Endodermal cell (in vitro differentiated cells): ENCODE data around the gene SPAG5. TPM values are rescaled to one million over a fixed set of nuclear protein-coding genes. Genes with fewer than 3 reads are reported as not detected.
A peak's percentile ranks its signal among the peaks of the same experiment; 100 is the strongest.

Source experiments
- DNase-seq: peaks from one replicate; pipeline ENCODE4 v3.0.0-alpha.2; 2017
- H3K27ac ChIP-seq: 2 replicates; pipeline ENCODE4 v1.5.1; 2013; ENCODE audit warnings: mild to moderate bottlenecking, low read depth, low read length, moderate library complexity
- H3K27me3 ChIP-seq: 2 replicates; pipeline ENCODE4 v1.6.1; 2013; ENCODE audit warnings: mild to moderate bottlenecking, low read length, moderate library complexity; ENCODE audit not compliant: insufficient read depth, control insufficient read depth, poor library complexity, severe bottlenecking
- H3K36me3 ChIP-seq: 2 replicates; pipeline ENCODE4 v1.7.0; 2013; ENCODE audit warnings: mild to moderate bottlenecking, low read length, moderate library complexity; ENCODE audit not compliant: control insufficient read depth, insufficient read depth
- H3K4me1 ChIP-seq: one replicate; pipeline ENCODE4 v1.7.0; 2013; ENCODE audit warnings: low read length; ENCODE audit not compliant: control insufficient read depth, insufficient read depth
- H3K4me3 ChIP-seq: 2 replicates; pipeline ENCODE4 v1.5.1; 2013; ENCODE audit warnings: mild to moderate bottlenecking, low read length, moderate library complexity
- H3K9ac ChIP-seq: 2 replicates; pipeline ENCODE4 v1.6.1; 2013; ENCODE audit warnings: mild to moderate bottlenecking, low read length, moderate library complexity; ENCODE audit not compliant: poor library complexity, severe bottlenecking; ENCODE audit errors: extremely low read depth
- H3K9me3 ChIP-seq: 2 replicates; pipeline ENCODE4 v1.6.1; 2013; ENCODE audit warnings: mild to moderate bottlenecking, low read length, moderate library complexity; ENCODE audit not compliant: control insufficient read depth
- H3K27ac Mint-ChIP-seq: 2 replicates; pipeline ENCODE4 v1.8.0; 2020; ENCODE audit warnings: mixed read lengths
- H3K27me3 Mint-ChIP-seq: 2 replicates; pipeline ENCODE4 v1.8.0; 2021; ENCODE audit warnings: mild to moderate bottlenecking, mixed read lengths; ENCODE audit not compliant: insufficient read depth
- H3K36me3 Mint-ChIP-seq: 2 replicates; pipeline ENCODE4 v1.8.0; 2020; ENCODE audit warnings: low read depth, mixed read lengths
- H3K4me1 Mint-ChIP-seq: 2 replicates; pipeline ENCODE4 v1.8.0; 2020; ENCODE audit warnings: mixed read lengths
- H3K4me3 Mint-ChIP-seq: 2 replicates; pipeline ENCODE4 v1.8.0; 2020; ENCODE audit warnings: mild to moderate bottlenecking, moderate library complexity, mixed read lengths
- H3K9me3 Mint-ChIP-seq: 2 replicates; pipeline ENCODE4 v1.8.0; 2020; ENCODE audit warnings: mild to moderate bottlenecking, mixed read lengths
- WGBS, 2 experiments: methylation state at CpG; one replicate each; pipeline versions ENCODE4 v1.1.5 to v1.1.7; 2013; ENCODE audit warnings: missing lambda C conversion rate in 2 of 2, mixed read lengths in 1 of 2; ENCODE audit not compliant: insufficient coverage in 1 of 2, insufficient read length in 1 of 2; 5-methylcytosine and 5-hydroxymethylcytosine counted together
- total RNA-seq, 2 donors: library from RNA; stranded (reverse); fragmentation: NEBNext Ultra II Directional in 1 of 2; extraction: Animal tissue kit (Norgen Biotek cat#: 25700) in 1 of 2; gene quantifications; 2 replicates in 1 of 2; 3 replicates in 1 of 2; pipeline ENCODE4 v1.2.1, GENCODE V29; 2021
- TF ChIP-seq, protein P1 (sequence below): fragments of 200-600 bp; sonication (generic); conservative IDR thresholded peaks from 2 replicates; pipeline ENCODE4 v1.5.0; 2021; ENCODE audit warnings: antibody characterized with exemption, mild to moderate bottlenecking

The SPAG5 gene
- total RNA-seq, 2 donors from 2014 or later, result 84.8 to 132 TPM

DNA sequence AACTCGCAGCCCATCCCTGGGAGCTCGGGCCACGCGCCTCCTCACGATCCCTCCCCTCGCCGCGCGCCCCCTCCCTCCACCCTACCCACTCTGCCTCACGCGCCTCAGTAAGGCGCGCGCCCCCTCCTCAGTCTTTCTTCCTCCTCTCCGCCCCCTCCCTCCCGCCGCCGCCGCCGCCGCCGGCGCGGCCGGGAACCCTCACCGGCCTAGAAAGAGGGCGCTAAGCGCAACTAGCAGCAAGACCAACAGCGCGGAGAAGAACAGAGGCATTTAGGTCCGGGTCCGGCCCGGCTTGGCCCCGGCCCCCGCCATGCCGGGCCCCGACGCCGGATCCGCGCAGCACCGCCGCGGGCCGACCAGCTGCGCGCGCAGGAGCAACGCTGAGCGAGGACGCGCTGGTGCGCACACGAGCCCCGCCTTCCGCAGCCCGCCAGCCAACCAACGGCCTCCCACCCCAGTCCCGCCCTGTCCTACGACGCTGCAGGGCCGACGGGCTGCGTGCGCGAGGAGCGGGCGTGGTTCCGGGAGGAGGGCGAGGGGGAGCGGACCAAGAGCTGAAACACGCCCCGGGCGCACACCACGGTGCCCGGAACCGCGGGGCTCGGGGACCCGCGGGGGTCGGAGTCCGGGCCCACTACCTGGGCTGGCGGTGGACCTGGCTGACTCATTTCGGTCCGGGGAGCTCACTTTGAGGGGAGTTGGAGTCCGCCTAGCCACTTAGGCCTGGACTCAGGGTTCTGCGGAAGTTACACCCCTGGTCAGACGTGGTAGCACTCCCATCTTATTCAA, 46.2 kb upstream of the SPAG5 start, which contains the start of gene BLTP2:
Gene BLTP2 (minus strand): TSS at position 372 of the 789 bp plus-strand sequence. CDS start 102 bp downstream, at position 270.
- H3K4me3 ChIP-seq, result peak within 1 kb of the TSS; percentile 89
- peaks cover 4% of the 10 kb centered on the region for H3K4me1 ChIP-seq
- H3K4me3 Mint-ChIP-seq, result peak within 1 kb of the TSS; percentile 81
- peaks cover 23% of the 10 kb centered on the region for H3K4me1 Mint-ChIP-seq
- H3K27ac Mint-ChIP-seq, result peak within 1 kb of the TSS; percentile 79
- peaks cover 41% of the 10 kb centered on the region for H3K36me3 Mint-ChIP-seq
- TF ChIP-seq, protein P1, sequence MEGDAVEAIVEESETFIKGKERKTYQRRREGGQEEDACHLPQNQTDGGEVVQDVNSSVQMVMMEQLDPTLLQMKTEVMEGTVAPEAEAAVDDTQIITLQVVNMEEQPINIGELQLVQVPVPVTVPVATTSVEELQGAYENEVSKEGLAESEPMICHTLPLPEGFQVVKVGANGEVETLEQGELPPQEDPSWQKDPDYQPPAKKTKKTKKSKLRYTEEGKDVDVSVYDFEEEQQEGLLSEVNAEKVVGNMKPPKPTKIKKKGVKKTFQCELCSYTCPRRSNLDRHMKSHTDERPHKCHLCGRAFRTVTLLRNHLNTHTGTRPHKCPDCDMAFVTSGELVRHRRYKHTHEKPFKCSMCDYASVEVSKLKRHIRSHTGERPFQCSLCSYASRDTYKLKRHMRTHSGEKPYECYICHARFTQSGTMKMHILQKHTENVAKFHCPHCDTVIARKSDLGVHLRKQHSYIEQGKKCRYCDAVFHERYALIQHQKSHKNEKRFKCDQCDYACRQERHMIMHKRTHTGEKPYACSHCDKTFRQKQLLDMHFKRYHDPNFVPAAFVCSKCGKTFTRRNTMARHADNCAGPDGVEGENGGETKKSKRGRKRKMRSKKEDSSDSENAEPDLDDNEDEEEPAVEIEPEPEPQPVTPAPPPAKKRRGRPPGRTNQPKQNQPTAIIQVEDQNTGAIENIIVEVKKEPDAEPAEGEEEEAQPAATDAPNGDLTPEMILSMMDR, result no peak
- WGBS, 2 experiments, result 1 to 2% methylated on average over 24 to 88 of the region's 89 CpGs
- H3K9ac ChIP-seq, result peak within 1 kb of the TSS; percentile 57
- H3K9me3 Mint-ChIP-seq, result no peaks in the 10 kb centered on the region
- H3K27me3 ChIP-seq, result no peaks in the 10 kb centered on the region
- H3K27ac ChIP-seq, result peak within 1 kb of the TSS; percentile 45
- peaks cover 48% of the 10 kb centered on the region for H3K36me3 ChIP-seq
- no peaks in the 10 kb centered on the region for H3K9me3 ChIP-seq
- DNase-seq, result peak; percentile 99
- no peaks in the 10 kb centered on the region for H3K27me3 Mint-ChIP-seq

DNA sequence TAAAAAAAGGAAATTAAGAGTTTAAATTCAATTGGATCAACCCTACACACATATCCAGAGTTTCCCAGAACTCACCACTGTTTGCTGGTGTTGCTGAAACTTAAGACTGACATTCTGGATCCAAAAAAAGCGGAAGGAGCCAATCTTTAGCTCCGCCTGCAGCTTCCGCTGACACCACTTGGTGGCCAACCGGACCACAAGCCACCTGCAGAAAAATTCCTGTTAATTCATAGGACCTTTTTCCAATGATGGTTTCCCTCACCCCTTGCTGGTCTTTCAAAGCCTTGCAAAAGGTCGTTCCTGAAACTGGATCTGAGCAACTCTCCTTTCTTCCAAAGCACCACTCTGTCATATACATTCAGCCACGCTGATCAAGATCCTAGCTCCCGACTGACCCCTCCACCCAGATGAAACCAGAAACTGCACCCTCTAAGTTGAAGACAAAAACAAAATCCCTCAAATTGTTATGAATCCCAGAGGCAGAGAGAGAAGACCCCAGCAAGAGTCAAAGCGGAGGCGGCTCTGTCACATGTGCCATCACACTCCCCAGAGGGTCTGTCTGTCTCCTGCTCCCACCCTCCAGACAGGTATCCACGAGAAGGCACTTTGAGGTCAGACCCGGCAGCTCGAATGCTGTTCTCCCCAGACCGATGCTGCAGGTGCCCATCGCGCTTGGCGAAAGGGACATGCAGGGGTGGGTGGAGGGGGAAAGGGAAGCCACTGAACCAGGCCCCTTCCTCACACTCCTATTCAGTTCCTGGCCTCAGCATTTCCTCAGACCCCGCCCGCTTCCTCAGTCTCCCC, 45.4 kb upstream of the SPAG5 start:
- H3K27ac ChIP-seq, result peak overlapping the region; percentile 45
- H3K4me3 ChIP-seq, result peak overlapping the region; percentile 89
- H3K9me3 ChIP-seq, result no peaks in the 10 kb centered on the region
- Mint-ChIP-seq H3K4me1 (peaks cover 23% of the 10 kb centered on the region), H3K36me3 (peaks cover 47% of the 10 kb centered on the region), H3K4me3 (peak overlapping the region; percentile 81), H3K27me3 (no peaks in the 10 kb centered on the region), H3K9me3 (no peaks in the 10 kb centered on the region), H3K27ac (peak overlapping the region; percentile 69)
- H3K4me1 ChIP-seq, result peaks cover 4% of the 10 kb centered on the region
- H3K36me3 ChIP-seq, result peaks cover 54% of the 10 kb centered on the region
- 3% methylated on average over 14 to 15 of the region's 18 CpGs for WGBS, 2 experiments
- TF ChIP-seq, protein P1, result peak; percentile 79
- peak overlapping the region; percentile 44 for H3K9ac ChIP-seq
- no peaks in the 10 kb centered on the region for H3K27me3 ChIP-seq
- DNase-seq, result peak; percentile 84

DNA sequence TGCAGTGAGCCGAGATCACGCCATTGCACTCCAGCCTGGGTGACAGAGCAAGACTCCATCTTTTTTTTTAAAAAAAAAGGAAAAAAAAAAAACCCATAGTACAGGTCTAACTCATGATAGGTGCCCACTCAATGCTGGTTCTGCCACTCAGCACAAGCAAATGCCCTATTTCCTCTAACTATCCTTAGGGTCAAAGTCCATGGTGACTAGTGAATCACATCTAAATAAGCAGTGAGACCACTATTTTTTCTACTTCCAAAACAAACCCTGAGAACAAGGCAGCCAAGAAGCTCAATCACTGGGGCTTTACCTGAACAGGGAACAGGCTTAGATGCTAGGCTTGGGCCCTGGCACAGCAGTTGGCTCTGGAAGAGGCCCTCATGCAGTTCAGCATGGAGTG, 42.8 kb upstream of the SPAG5 start:
- no peaks in the 10 kb centered on the region for H3K27me3 ChIP-seq
- TF ChIP-seq, protein P1, result no peak
- peaks cover 57% of the 10 kb centered on the region for H3K36me3 Mint-ChIP-seq
- no peak for DNase-seq
- H3K27ac ChIP-seq, result no peak overlapping the region
- no peaks in the 10 kb centered on the region for H3K9me3 ChIP-seq
- no peak overlapping the region for H3K9ac ChIP-seq
- H3K4me3 Mint-ChIP-seq, result no peak overlapping the region
- WGBS, 2 experiments, result 89 to 100% methylated on average over 2 of the region's 2 CpGs
- H3K4me3 ChIP-seq, result no peak overlapping the region
- no peaks in the 10 kb centered on the region for H3K9me3 Mint-ChIP-seq
- H3K4me1 ChIP-seq, result peaks cover 3% of the 10 kb centered on the region
- H3K27ac Mint-ChIP-seq, result no peak overlapping the region
- peaks cover 21% of the 10 kb centered on the region for H3K4me1 Mint-ChIP-seq
- H3K27me3 Mint-ChIP-seq, result no peaks in the 10 kb centered on the region
- peaks cover 69% of the 10 kb centered on the region for H3K36me3 ChIP-seq
